Smooth muscle cell (in vitro differentiated cells): Measurements from ENCODE around the gene THAP10. TPM values are rescaled to one million over a fixed set of nuclear protein-coding genes. Genes with fewer than 3 reads are reported as not detected.

Experiments used
- DNase-seq: peaks from one replicate; lab custom pipeline; 2025; ENCODE audit not compliant: unreplicated experiment; lab: John Stamatoyannopoulos, UW
- H2AFZ ChIP-seq: fragments of 200-600 bp; sonication (generic); 2 replicates; pipeline ENCODE4 v1.6.0; 2016; ENCODE audit warnings: antibody characterized with exemption, low read depth, mild to moderate bottlenecking
- H3F3A ChIP-seq: fragments of 200-600 bp; sonication (generic); 2 replicates; pipeline ENCODE4 v1.6.0; 2017; ENCODE audit warnings: antibody characterized with exemption, low read depth
- H3K27ac ChIP-seq: fragments of 200-600 bp; sonication (generic); 2 replicates; pipeline ENCODE4 v1.5.1; 2016; ENCODE audit warnings: low read depth, mild to moderate bottlenecking
- H3K27me3 ChIP-seq: fragments of 200-600 bp; sonication (generic); 2 replicates; pipeline ENCODE4 v1.6.1; 2016; ENCODE audit warnings: low read depth, mild to moderate bottlenecking
- H3K36me3 ChIP-seq: fragments of 200-600 bp; sonication (generic); 2 replicates; pipeline ENCODE4 v1.5.1; 2016; ENCODE audit warnings: low read depth
- H3K4me1 ChIP-seq: fragments of 200-600 bp; sonication (generic); 2 replicates; pipeline ENCODE4 v1.5.1; 2016; ENCODE audit warnings: low read depth
- H3K4me2 ChIP-seq: fragments of 200-600 bp; sonication (generic); 2 replicates; pipeline ENCODE4 v1.6.0; 2016; ENCODE audit warnings: mild to moderate bottlenecking
- H3K4me3 ChIP-seq: fragments of 200-600 bp; sonication (generic); 2 replicates; pipeline ENCODE4 v1.5.1; 2016; ENCODE audit warnings: mild to moderate bottlenecking
- H3K79me2 ChIP-seq: fragments of 200-600 bp; sonication (generic); 2 replicates; pipeline ENCODE4 v1.6.0; 2016; ENCODE audit warnings: low read depth, mild to moderate bottlenecking
- H3K9ac ChIP-seq: fragments of 200-600 bp; sonication (generic); 2 replicates; pipeline ENCODE4 v1.6.0; 2016; ENCODE audit warnings: low read depth
- H3K9me3 ChIP-seq: fragments of 200-600 bp; sonication (generic); replicated peaks from 2 replicates; pipeline ENCODE4 v1.5.1; 2016; ENCODE audit warnings: low read depth
- H4K20me1 ChIP-seq: fragments of 200-600 bp; sonication (generic); 2 replicates; pipeline ENCODE4 v1.6.0; 2016; ENCODE audit warnings: low read depth
- WGBS: methylation state at CpG from one replicate; pipeline ENCODE4 v1.1.7; 2016; ENCODE audit warnings: low lambda C conversion rate; 5-methylcytosine and 5-hydroxymethylcytosine counted together
- polyA plus RNA-seq: library from polyadenylated mRNA; unstranded; fragments of >200 nt; fragmentation: Nextera tagmentation; extraction: Ambion mirVana; gene quantifications from 2 replicates; pipeline ENCODE4 v1.2.1, GENCODE V29; 2016
- total RNA-seq: library from RNA; depleted of rRNA; stranded (reverse); fragments of >200 nt; gene quantifications from 2 replicates; pipeline ENCODE4 v1.2.3, GENCODE V29; 2014
- TF ChIP-seq, protein P1 (sequence below): fragments of 200-600 bp; sonication (generic); IDR thresholded peaks from 2 replicates; pipeline ENCODE4 v1.5.1; 2017; ENCODE audit warnings: borderline replicate concordance, mild to moderate bottlenecking, antibody characterized with exemption; ENCODE audit not compliant: insufficient read depth, poor library complexity, severe bottlenecking

THAP10 gene
- total and polyA plus RNA-seq, 2 experiments from 2014 or later, result 2.0 to 2.1 TPM

DNA sequence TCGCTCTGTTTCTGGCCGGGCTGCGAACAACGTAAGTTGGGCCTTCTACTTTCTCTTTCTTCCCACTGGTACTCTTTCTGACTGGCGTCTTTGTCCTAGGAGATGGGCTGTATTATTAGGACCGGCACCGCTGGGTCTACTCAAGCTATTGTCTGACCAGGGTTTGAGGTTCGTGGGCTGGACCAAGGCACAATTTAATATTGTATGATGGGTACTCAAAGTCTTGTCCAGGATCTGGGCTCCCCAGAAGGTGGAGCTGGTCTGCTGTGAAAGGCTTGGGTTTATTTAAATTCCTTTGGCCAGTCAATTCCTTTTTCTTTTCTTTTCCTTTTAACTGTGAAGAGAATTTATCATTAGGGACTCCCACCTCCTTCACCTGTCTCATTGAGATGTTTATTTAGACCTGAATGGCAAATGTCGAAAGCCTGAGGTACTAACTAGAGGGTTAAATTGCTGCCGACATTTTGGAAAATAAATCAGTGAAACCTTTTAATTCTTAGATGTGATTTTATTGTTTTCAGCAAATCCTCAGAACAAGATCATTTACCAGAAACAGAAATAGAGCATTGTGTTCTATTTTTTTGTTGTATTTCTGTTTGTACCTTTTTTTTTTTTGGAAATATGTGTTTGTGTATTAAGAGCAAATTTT is 803 bp upstream of the THAP10 start:
- Histone ChIP-seq H3K4me3 (peak overlapping the region; percentile 55), H4K20me1 (no peaks in the 10 kb centered on the region), H3K27me3 (no peaks in the 10 kb centered on the region), H3K27ac (peak overlapping the region; percentile 63), H3K79me2 (no peaks in the 10 kb centered on the region), H3K9me3 (no peaks in the 10 kb centered on the region), H3K4me2 (peak overlapping the region; percentile 89), H3K4me1 (peaks cover 11% of the 10 kb centered on the region), H3K36me3 (no peaks in the 10 kb centered on the region), H2AFZ (peak overlapping the region; percentile 92), H3K9ac (peak overlapping the region; percentile 65), H3F3A (peaks cover 10% of the 10 kb centered on the region)
- DNase-seq, result no peak
- WGBS, result 10% methylated on average over 10 of the region's 10 CpGs
- TF ChIP-seq, protein P1, sequence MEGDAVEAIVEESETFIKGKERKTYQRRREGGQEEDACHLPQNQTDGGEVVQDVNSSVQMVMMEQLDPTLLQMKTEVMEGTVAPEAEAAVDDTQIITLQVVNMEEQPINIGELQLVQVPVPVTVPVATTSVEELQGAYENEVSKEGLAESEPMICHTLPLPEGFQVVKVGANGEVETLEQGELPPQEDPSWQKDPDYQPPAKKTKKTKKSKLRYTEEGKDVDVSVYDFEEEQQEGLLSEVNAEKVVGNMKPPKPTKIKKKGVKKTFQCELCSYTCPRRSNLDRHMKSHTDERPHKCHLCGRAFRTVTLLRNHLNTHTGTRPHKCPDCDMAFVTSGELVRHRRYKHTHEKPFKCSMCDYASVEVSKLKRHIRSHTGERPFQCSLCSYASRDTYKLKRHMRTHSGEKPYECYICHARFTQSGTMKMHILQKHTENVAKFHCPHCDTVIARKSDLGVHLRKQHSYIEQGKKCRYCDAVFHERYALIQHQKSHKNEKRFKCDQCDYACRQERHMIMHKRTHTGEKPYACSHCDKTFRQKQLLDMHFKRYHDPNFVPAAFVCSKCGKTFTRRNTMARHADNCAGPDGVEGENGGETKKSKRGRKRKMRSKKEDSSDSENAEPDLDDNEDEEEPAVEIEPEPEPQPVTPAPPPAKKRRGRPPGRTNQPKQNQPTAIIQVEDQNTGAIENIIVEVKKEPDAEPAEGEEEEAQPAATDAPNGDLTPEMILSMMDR, result peak; percentile 41

- H3F3A ChIP-seq, result no peaks in the 10 kb centered on the region
- no peaks in the 10 kb centered on the region for H3K9me3 ChIP-seq
- 86% methylated on average over 2 of the region's 2 CpGs for WGBS
- no peaks in the 10 kb centered on the region for H3K79me2 ChIP-seq
- H4K20me1 ChIP-seq, result no peaks in the 10 kb centered on the region
- no peak for DNase-seq
- TF ChIP-seq, protein P1, result no peak
- no peak overlapping the region for H3K4me2 ChIP-seq
- H2AFZ ChIP-seq, result no peak overlapping the region
- H3K4me1 ChIP-seq, result no peaks in the 10 kb centered on the region
- no peak overlapping the region for H3K4me3 ChIP-seq
- no peaks in the 10 kb centered on the region for H3K36me3 ChIP-seq
- H3K27me3 ChIP-seq, result no peaks in the 10 kb centered on the region
- H3K27ac ChIP-seq, result no peak overlapping the region
- no peak overlapping the region for H3K9ac ChIP-seq
Observed at GRCh38 chr15:70882361-70882760, 9.9 kb downstream of the THAP10 start.

GRCh38 chr15:70880781-70881180 is 11.5 kb downstream of the THAP10 start:
- TF ChIP-seq, protein P1, result no peak
- WGBS, result 61% methylated on average over 2 of the region's 2 CpGs
- DNase-seq, result no peak

GRCh38 chr15:70879401-70879800 is 12.8 kb downstream of the THAP10 start:
- Histone ChIP-seq H4K20me1 (no peaks in the 10 kb centered on the region), H3K27ac (no peak overlapping the region), H3F3A (no peaks in the 10 kb centered on the region), H2AFZ (no peak overlapping the region), H3K4me2 (no peak overlapping the region), H3K36me3 (no peaks in the 10 kb centered on the region), H3K79me2 (no peaks in the 10 kb centered on the region), H3K4me1 (no peaks in the 10 kb centered on the region), H3K4me3 (no peak overlapping the region), H3K9ac (no peak overlapping the region), H3K9me3 (no peaks in the 10 kb centered on the region), H3K27me3 (no peaks in the 10 kb centered on the region)
- DNase-seq, result no peak
- TF ChIP-seq, protein P1, result no peak
- WGBS, result 60% methylated on average over 2 of the region's 2 CpGs

More at GRCh38 chr15:70880781-70881180, 11.5 kb downstream of the THAP10 start:
- Histone ChIP-seq H3K4me3 (no peak overlapping the region), H3K4me1 (no peaks in the 10 kb centered on the region), H3K36me3 (no peaks in the 10 kb centered on the region), H2AFZ (no peak overlapping the region), H3K79me2 (no peaks in the 10 kb centered on the region), H3K9ac (no peak overlapping the region), H4K20me1 (no peaks in the 10 kb centered on the region), H3K4me2 (no peak overlapping the region), H3K27ac (no peak overlapping the region), H3K27me3 (no peaks in the 10 kb centered on the region), H3K9me3 (no peaks in the 10 kb centered on the region), H3F3A (no peaks in the 10 kb centered on the region)
